HG03196 (cell line): ENCODE measurements around the gene BARHL1.
"Not testable (repeated sequence)": the region's sequence is repeated elsewhere in the genome, so short reads cannot be mapped to it uniquely, and the experiment has no call there.

ENCODE experiments used
- ATAC-seq: cut with Tn5 transposase; IDR thresholded peaks from one replicate; pipeline ENCODE4 v1.9.1; 2021; ENCODE audit not compliant: unreplicated experiment

BARHL1 gene

DNA sequence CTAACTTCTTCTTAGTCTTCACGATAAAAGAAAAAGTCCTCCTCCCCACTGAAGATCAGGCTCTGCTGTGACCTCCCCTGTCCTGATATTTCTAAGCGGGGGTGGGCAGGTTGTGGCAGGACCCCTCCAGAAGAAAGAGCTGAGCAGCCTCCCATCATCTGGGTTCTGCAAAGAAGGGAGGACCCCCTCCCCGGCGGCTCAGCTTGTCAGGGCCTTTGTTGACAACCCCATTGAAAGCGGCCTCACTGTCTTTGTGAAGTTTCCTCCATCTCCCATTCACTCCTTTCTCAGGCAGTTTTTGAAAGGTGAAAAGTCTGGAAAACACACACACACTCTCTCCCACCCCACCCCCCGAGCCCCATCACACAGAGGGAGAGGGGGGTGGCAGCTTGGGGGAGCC is 26.2 kb upstream of the BARHL1 start:
- no peak for ATAC-seq

DNA sequence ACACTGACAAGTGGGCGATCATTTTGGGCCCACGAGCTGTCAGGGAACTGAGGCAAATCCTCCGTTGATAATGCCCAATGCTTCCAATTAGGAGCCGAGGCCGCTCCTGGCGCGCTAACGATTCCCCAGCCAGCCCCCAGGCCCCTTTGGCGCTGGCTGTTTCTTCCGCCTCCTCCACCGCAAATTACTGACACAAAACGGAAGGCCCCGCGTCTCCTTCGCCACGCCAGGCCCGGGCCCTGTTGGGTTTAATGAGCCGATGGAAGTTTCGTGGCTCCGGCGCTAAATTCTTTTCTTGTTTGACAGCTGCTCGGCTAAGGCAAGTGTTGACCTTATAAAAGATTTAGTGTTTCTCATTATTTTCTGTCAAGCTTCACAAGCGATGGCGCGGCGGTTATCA is 25.7 kb upstream of the BARHL1 start:
- no peak for ATAC-seq

DNA sequence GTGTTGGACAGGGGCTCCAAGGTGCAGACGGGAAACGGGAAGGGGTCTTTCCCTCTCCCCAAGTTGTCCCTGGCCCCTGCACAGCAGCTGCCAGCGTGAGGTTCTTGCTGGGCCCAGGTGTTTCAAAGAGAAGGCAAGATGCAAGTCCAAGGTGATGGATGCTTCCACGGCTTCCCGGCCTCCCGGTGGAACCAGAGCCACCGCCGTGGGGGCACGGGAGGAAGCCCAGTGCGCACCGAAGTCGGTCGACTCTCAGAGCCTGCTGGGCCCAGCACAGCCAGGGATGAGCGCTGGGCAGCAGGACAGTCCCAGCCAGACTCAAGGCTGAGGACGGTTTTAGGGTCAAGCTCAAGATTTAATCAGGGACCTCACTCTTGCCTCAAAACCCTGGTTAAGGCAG is 25.2 kb upstream of the BARHL1 start:
- ATAC-seq, result no peak

DNA sequence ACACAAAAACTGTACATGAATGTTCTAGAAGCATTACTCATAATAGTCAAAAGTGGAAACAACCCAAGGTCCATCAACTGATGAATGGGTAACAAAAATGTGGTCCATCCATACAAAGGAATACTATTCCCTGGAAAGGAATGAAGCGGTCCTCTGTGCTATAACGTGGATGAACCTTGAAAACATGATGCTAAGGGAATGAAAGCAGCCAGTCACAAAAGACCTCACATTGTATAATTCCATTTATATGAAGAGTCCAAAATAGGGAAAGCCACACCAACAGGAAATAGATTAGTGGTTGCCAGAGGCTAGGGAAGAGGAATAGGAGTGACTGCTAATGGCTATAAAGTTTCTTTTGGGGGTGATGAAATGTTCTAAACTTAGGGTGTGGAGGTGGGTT is 22.7 kb upstream of the BARHL1 start:
- ATAC-seq, result no peak

DNA sequence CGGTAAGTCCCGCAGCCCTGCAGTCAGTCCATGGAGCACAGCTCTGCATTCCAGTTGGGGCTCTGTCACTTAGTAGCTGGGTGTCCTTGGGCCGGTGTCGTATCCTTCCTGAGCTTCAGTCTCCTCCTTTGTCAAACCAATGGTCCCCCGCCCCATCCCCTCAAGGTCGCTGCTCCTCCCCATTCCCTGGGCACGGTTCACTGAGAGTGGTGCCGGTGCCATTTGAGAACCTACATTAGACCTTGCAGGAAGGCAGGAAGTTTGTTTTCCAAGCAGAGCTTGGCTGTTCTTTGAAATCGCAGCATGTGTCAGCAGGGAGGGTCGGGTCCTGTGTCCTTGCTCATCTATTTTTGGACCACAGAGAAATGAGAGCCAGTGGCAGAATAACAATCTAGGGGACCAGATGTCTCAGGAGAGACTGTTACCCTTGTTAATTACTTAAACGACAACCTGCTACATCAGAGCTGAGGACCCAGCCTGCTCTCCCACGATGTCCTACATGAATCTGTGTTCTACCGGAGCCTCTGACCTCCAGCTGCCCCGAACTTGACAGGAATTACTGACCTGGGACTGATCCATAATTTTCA is 21.7 kb upstream of the BARHL1 start:
- ATAC-seq, result no peak

DNA sequence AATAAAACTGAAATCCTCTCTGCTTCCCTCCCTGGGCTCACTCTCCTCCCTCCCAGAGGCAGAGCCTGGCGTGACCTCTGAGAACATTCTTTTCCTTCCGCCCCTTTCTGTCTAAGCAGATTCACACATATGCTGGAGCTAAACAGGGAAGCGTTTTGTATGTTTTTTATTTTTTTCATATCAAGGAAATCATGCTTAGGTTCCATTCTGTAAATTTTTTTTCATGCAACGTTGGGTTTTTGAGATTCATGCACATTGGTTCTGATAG is 20.2 kb upstream of the BARHL1 start:
- no peak for ATAC-seq

DNA sequence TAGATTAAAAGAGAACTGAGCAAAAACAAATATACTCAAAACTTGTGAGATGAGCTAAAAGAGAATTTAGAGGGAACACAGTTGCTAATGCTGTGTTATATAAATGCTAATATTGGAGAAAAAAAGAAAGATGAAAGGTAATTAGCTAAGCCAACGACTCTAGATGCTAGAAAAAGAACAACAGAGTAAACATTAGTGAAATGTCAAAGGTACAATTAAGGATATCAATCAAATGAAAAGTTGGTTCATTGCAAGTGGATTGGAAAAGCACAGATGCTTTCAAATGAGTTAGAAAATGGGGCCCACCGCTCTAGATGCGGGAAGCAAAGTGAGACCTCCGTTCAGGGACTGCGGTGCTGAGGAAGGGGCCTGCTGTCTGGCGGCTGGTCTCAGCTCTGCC is 17.9 kb upstream of the BARHL1 start:
- ATAC-seq, result no peak

DNA sequence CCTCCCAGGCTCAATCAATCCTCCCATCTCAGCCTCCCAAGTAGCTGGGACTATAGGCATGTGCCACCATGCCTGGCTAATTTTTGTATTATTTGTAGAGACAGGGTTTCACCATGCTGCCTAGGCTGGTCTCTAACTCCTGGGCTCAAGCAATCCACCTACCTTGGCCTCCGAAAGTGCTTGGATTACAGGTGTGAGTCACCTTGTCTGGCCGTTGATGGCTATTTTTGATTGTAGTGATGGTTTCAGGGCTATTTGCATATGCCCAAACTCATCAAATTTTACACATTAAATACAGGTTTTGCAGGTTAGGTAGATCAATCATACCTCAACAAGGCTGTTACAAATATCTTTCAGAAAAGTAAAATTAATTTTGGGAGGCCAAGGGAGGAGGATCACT is 13.6 kb upstream of the BARHL1 start:
- ATAC-seq, result not testable (repeated sequence)

DNA sequence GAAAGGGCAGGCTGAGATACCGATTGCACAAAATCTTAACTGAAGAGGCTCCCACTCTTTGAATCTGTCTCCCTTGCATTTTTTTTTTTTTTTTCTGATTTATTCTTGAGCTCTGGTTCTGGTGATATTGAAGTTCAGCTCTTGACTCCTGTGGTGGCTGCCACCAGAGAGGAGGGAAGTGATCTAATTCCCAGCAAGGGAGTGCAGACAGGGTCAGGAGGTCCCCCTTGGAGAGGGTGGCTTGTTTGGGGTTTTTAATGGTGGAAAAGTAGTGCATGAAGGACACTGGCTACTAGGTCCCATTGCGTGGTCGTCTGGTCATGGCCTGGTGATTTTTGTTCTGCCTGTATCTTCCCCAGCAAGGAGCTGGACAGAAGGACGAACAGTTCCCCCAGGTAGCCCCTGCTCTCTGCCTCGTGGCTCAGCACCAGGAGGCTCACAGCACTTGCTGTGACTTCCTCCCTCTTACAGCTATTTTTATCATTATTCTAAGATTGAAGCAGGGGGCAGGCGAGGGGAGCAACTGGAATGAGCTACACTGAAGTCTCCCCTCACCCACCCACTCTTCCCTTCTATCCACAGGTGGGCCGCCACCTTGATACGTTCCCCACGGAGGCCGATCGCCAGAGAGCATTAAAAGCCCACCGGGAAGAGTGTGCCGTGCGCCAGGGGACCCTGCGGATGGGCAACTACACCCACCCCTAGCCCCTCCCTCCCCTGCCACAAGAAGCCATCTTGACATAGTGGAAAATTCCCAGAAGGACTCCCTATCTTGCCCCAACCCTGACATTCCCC is 10.4 kb upstream of the BARHL1 start:
- ATAC-seq, result no peak

DNA sequence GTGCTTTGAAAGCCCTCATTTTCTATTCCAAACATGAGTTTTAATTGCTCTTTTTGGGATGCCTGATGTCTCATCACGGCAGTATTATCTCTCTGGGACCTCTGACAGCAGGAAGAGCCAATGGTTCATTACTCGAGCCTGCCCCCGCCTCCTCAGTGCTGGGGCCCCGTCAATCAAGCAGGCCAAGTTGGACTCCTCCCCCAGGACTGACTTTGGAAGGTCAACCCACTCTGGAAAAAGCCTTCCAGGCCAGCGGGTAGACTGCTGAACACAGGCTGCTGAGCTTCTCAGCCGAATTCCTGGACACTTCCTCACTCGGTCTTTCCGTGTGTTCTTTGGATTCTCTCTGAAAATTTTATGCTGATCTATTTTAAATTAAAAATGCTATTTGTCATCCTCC is 9.5 kb upstream of the BARHL1 start:
- ATAC-seq, result no peak

DNA sequence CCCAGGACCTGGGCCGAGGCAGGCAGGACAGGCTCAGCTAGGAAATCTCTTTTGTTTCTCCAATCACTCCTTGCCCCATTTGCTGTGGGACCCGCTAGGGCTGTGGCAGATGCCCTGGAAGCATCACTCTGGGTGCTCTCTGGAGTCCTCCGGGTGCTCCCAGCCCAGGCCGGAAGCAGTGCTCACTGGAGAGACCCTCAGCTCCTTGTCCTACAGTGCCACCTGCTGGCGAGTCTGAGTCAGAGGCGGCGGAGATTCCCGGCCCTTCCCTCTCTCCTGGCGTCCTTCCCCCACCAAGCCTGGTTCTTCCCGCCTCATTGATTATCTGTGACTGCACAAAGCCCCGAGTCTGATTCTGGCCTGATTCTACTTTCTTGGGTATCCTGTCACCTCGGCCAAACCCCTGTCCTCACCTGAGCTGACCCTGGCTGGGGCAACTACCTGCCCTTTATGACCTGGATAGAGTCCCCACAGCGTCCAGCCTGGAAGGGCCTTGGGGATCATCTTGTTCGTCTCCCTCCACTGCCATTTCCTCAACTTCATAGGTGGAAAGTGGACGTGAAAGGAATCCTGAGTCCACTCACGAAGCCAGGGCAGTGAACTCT is 7.3 kb upstream of the BARHL1 start:
- no peak for ATAC-seq

DNA sequence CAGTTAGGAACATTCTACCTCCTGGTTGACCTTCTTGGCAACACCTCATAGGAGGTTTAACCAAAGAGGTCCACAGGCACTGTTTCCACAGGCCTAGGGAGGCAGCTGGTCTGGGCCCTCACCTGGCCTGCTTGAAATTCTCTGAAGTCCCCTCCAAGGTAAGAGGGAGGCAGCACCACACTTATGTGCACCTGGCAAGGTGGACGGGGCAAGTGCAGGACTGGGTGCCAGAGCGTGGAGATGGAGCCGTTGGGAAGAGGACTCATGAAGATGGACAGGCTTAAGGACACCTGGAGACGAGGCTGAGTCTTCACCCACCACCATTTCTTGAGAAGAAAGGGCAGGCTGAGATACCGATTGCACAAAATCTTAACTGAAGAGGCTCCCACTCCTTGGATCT is 6.6 kb upstream of the BARHL1 start:
- ATAC-seq, result no peak

DNA sequence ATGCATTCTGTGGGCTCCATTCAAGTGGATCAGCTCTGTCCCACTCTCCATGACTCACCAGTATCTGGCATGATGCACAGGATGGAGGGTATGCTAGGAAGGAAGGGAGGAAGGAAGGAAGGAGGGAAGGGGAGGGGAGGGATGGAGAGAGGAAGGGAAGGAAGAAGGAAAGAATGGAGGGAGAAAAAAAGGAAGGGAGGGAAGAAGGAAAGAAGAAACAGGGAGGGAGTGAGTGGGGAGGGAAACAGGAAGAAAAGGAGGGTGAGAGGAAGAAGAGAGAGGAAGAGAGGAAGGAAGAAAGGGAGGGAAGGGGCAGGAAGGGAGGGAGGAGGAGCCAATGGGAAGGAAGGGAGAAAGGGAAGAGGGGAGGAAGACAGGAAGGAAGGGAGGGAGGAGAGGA is 5.3 kb upstream of the BARHL1 start:
- no peak for ATAC-seq

DNA sequence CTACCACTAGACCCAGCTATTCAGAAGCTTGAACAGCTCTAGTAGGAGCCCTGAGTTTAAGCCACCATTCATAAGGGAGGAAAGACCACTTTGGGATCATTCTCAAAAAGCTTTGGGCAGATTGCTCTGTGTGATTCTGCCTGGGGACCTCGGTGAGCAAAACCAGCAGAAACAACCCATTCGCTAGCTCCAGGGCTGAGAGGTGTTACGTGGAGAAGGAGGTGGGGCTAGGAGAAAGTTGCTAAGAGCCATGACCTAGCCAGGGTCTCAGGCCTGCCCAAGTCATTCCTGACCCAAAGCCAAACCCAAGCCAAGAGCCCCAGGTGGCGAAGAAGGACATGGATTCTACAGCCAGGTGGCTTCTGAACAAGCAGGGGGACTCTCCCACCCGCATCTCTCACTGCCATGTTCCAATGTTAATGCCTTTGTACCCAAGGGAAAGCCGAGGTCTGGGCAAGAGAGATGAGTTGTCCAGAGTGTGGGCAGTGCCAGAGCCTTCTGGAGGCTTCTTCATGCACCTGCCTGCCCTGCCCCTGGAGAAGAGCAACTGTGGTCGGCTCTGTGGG is 4.0 kb upstream of the BARHL1 start:
- no peak for ATAC-seq

DNA sequence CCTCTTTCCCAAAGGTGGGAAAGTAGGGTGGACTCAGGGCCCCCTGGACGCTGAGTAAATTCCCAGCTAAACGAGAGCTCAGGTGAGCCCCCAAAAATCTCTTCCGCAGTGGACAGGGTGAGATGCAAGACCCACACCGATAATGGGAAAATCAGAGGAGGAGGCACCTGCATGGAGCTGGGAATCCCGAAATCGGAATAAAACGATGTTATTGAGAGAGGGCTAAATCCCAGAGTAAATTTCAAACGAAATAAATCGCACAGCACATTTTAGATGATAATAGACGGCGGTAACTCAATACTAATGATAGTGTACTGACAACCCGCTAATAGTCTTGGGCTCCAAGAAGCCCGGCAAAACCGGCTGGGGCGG is 3.0 kb upstream of the BARHL1 start:
- ATAC-seq, result no peak

DNA sequence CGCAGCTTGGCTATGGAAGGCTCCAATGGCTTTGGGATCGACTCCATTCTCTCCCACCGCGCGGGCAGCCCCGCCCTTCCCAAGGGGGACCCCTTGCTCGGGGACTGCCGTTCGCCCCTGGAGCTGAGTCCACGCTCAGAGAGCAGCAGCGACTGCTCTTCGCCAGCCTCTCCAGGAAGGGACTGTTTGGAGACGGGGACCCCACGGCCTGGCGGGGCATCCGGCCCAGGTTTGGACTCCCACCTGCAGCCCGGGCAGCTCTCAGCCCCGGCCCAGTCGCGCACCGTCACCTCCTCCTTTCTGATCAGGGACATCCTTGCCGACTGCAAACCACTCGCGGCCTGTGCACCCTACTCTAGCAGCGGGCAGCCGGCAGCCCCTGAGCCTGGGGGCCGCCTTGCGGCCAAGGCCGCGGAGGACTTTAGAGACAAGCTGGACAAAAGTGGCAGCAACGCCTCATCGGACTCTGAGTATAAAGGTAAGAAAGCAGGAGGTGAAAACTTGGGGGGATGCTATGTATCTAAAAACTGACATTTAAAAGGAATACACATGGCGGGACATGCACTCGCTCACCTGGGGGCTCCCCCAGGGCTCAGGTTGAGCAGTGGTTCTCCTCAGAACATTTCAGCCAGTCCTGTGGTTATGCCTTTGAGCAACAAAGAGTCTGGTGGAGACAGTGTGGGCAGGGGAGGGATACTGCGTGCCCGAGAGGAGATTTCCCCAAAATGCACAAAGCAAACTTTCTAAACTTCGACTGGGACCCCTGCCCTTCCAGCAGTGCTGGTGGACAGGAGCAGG is 579 bp downstream of the BARHL1 start:
- no peak for ATAC-seq

DNA sequence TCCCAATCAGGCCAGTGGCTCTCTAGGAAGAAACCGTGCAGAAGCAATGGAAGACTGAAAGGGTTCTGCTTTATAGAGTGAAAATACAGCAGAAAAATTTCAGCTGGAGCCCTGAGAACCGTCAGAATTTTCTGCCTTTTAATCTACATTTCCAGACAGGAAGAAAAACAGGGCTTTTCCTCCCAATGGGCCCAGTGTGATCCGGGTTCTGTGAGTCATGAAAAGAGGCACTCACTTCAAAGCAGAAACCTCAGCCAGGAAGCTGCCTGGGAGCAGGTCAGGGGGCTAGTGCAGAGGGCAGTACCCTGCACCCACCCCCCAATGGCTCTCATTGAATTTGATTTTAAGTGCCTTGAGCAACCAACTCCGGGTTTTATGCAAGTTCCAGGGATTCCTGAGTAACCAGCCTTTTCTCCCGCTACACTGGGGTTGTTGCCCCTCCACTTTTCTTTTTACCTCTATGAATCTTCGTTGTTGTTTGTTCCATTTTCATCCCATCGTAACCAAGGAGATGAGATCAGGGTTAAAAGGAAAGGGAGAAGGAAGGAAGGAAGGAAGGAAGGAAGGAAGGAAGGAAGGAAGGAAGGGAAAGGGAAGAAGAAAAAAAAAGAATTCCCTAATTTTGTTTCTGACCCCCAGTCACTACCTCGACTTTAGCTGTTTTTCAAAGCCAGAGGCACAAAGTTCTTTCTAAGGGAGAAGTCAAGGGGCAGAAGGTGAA is 1.3 kb downstream of the BARHL1 start:
- no peak for ATAC-seq

DNA sequence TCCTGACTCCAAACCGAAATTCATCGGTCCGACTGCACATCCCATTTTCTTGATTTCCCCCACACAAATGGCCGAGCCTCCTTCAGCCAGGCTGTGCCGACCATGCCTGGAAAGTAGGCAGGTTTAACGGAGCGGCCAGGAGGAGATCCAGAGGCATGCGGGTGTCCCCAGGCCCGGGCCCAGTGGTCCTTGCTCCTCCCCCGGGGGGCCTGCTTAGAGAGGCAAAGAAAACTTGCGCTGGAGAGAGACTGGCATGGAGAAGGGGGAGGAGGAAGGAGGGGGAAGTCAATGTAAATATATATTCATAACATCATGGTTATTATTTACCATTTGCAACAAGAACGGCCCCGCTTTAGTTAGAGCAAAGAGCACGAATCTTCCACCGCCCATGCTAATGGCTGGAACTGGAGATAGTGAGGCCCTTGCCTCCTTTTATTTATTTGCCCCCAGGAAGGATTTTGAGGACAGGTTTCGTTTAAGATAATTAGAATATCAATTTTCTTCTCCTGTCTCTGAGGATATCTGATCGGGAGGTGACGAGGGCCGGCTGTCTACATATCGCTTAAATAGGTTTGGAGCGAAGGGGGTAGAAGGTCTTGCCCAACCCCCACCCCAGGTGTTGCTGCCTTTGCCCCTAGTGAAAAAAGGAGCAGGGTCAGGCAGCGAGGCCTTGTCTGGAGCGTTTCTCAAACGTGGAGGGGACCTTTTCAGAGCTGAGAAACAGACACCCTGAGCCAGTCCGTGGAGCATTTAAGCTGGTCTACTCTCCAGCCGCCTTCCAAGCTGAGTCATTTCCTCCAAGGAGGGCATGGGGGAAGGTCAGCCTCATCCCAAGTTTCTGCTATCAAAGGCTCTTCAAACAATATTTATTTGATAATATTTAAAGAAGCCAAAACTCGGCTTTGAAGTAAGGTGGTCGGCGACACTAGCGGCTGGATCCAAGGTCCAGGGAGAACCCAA is 2.5 kb downstream of the BARHL1 start:
- ATAC-seq, result no peak

DNA sequence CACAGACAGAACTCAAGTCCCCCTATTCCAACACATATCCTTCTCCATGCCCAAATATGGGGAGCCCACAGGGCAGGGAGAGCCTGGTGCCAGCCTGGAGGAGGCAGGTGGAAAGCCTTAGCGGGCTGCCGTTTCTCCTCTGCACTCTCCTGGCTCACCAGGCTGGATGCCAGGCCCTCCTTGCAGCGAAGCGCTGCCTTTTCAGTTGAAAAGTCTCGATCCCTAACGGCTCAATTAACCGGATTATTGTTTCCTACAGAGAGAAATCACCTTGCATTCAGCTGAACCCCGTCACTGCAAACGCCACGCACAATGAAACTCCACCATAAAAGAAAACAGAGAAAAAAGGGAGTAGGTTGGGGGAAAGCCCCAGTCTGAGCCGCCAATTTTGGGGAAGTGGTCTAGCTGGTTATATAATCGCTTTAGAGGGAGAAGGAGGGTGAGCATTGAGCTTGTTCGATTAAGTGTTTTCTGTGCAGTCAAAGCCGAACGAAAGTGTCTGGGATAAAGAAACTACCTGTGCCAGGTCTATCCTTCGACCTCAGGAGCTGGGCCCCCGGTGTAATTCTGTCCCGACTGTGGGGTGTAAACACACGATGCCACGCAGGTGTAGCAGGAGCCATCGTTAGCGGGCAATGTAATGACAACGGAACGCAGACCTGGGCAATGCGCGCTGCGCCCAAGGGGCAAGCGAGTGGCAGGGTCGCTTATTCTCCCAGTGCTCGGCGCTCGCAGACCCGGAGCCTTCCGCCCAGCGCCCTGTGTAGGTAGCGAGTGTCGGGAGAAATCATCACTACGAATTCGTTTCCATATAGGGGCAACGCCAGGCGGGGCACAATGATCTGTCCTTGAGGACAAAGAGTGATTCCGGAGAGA is 3.8 kb downstream of the BARHL1 start:
- no peak for ATAC-seq
